OCI-LY1 (cell line): ENCODE data around the gene FAM89B.
"Not testable (repeated sequence)": the region's sequence is repeated elsewhere in the genome, so short reads cannot be mapped to it uniquely, and the experiment has no call there.

Experiments used
- H2AFZ ChIP-seq: fragments of 200-600 bp; sonication (generic), shearing (Covaris generic); 2 replicates; pipeline ENCODE4 v1.6.0; 2014; ENCODE audit warnings: antibody characterized with exemption, mild to moderate bottlenecking, low read length
- H3F3A ChIP-seq: fragments of 200-600 bp; sonication (generic), shearing (Covaris generic); 2 replicates; pipeline ENCODE4 v1.6.0; 2014; ENCODE audit warnings: mild to moderate bottlenecking, antibody characterized with exemption, low read length, moderate library complexity; ENCODE audit not compliant: insufficient read depth
- H3K27ac ChIP-seq: fragments of 200-600 bp; sonication (generic); 2 replicates; pipeline ENCODE4 v1.5.1; 2014; ENCODE audit warnings: low read length, mixed run types, mild to moderate bottlenecking, low read depth; ENCODE audit not compliant: poor library complexity, severe bottlenecking
- H3K27me3 ChIP-seq: fragments of 200-600 bp; sonication (generic); 2 replicates; pipeline ENCODE4 v1.6.0; 2014; ENCODE audit warnings: antibody characterized with exemption, mild to moderate bottlenecking, low read length, moderate library complexity; ENCODE audit not compliant: insufficient read depth
- H3K36me3 ChIP-seq: fragments of 200-600 bp; sonication (generic); 2 replicates; pipeline ENCODE4 v1.6.1; 2014; ENCODE audit warnings: mild to moderate bottlenecking, antibody characterized with exemption, low read length, moderate library complexity, mixed read lengths; ENCODE audit not compliant: insufficient read depth
- H3K4me1 ChIP-seq: fragments of 200-600 bp; sonication (generic); 2 replicates; pipeline ENCODE4 v1.5.1; 2014; ENCODE audit warnings: mild to moderate bottlenecking, low read length, moderate library complexity; ENCODE audit not compliant: insufficient read depth, severe bottlenecking
- H3K4me2 ChIP-seq: fragments of 200-600 bp; sonication (generic), shearing (Covaris generic); 2 replicates; pipeline ENCODE4 v1.6.1; 2014; ENCODE audit warnings: low read length
- H3K4me3 ChIP-seq: fragments of 200-600 bp; sonication (generic); 2 replicates; pipeline ENCODE4 v1.5.1; 2014; ENCODE audit warnings: low read length, low read depth, mild to moderate bottlenecking, mixed read lengths; ENCODE audit not compliant: poor library complexity, severe bottlenecking
- H3K79me2 ChIP-seq: fragments of 200-600 bp; shearing (Covaris generic); 2 replicates; pipeline ENCODE4 v1.6.1; 2016; ENCODE audit warnings: mixed run types, low read length, mixed read lengths; ENCODE audit not compliant: insufficient read depth
- H3K9ac ChIP-seq: fragments of 200-600 bp; sonication (generic), shearing (Covaris generic); 2 replicates; pipeline ENCODE4 v1.6.1; 2014; ENCODE audit warnings: mild to moderate bottlenecking, low read length, mixed read lengths
- H3K9me2 ChIP-seq: fragments of 200-600 bp; sonication (generic), shearing (Covaris generic); 2 replicates; pipeline ENCODE4 v1.6.1; 2014; ENCODE audit warnings: low read depth, mild to moderate bottlenecking, low read length, mixed read lengths
- H3K9me3 ChIP-seq: fragments of 200-600 bp; shearing (Covaris generic); 2 replicates; pipeline ENCODE4 v1.6.1; 2014; ENCODE audit warnings: low read length, mixed read lengths
- H4K20me1 ChIP-seq: fragments of 200-600 bp; sonication (generic), shearing (Covaris generic); 2 replicates; pipeline ENCODE4 v1.6.0; 2016; ENCODE audit warnings: mild to moderate bottlenecking, low read length; ENCODE audit not compliant: insufficient read depth
- EZH2 ChIP-seq: fragments of 200-600 bp; sonication (generic), shearing (Covaris generic); IDR thresholded peaks from 2 replicates; pipeline ENCODE4 v1.8.0; 2017; ENCODE audit warnings: borderline replicate concordance, mixed run types, mild to moderate bottlenecking, antibody characterized with exemption, low read length, moderate library complexity, mixed read lengths
- TF ChIP-seq, protein P1 (sequence below): fragments of 200-600 bp; sonication (generic), shearing (Covaris generic); IDR thresholded peaks from 2 replicates; pipeline ENCODE4 v1.5.1; 2017; ENCODE audit warnings: mild to moderate bottlenecking, antibody characterized with exemption, low read length, moderate library complexity, mixed read lengths

Gene FAM89B

DNA sequence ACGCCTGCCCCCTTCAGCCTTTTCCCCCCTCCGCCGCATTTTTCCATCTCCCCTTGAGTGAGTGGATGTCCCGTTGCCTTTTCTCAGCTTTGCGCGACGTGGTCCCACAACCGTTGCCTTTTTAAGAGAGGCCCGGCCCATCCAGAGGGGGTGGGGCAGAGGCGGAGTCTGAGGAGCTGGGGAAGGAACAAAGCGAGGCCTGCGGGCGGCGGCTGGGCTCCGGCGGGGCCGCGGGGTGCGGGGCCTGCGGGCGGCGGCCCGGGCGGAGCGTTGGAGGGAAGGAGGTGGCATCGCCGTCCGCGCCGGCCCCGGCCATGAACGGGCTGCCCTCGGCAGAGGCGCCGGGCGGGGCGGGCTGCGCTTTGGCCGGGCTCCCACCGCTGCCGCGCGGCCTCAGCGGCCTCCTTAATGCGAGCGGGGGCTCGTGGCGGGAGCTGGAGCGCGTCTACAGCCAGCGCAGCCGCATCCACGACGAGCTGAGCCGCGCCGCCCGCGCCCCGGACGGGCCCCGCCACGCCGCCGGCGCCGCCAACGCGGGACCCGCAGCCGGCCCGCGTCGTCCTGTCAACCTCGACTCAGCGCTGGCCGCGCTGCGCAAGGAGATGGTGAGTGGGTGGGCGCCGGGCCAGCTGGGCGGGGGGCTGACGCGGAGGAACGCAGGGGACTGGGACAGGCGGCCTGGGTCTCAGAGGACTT, at the start of gene FAM89B:
TSS of gene FAM89B (plus strand) at position 183 of the 696 bp plus-strand sequence. CDS start at position 315, 132 bp downstream.
- 0 out of 2 replicates have a peak, but pooled peaks cover 5% of the 10 kb centered on the region for H3K27me3 ChIP-seq
- no peaks in the 10 kb centered on the region; the same call in 1 of the 2 replicates for H3F3A ChIP-seq
- H2AFZ ChIP-seq = no peak within 1 kb of the TSS
- H3K36me3 ChIP-seq = peaks cover 5% of the 10 kb centered on the region; the same call in 1 of the 2 replicates
- H3K4me3 ChIP-seq = peak within 1 kb of the TSS; percentile 83
- no peaks in the 10 kb centered on the region for H3K9me3 ChIP-seq
- no peaks in the 10 kb centered on the region for H3K79me2 ChIP-seq
- no peaks in the 10 kb centered on the region for H4K20me1 ChIP-seq
- H3K9me2 ChIP-seq = no peaks in the 10 kb centered on the region
- H3K4me2 ChIP-seq = peak within 1 kb of the TSS; percentile 83
- H3K27ac ChIP-seq = peak within 1 kb of the TSS; percentile 58
- H3K9ac ChIP-seq = peak within 1 kb of the TSS; percentile 78; the same call in 1 of the 2 replicates
- H3K4me1 ChIP-seq = peaks cover 60% of the 10 kb centered on the region
- TF ChIP-seq, protein P1, sequence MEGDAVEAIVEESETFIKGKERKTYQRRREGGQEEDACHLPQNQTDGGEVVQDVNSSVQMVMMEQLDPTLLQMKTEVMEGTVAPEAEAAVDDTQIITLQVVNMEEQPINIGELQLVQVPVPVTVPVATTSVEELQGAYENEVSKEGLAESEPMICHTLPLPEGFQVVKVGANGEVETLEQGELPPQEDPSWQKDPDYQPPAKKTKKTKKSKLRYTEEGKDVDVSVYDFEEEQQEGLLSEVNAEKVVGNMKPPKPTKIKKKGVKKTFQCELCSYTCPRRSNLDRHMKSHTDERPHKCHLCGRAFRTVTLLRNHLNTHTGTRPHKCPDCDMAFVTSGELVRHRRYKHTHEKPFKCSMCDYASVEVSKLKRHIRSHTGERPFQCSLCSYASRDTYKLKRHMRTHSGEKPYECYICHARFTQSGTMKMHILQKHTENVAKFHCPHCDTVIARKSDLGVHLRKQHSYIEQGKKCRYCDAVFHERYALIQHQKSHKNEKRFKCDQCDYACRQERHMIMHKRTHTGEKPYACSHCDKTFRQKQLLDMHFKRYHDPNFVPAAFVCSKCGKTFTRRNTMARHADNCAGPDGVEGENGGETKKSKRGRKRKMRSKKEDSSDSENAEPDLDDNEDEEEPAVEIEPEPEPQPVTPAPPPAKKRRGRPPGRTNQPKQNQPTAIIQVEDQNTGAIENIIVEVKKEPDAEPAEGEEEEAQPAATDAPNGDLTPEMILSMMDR = no peak
- no peak for TF ChIP-seq EZH2

DNA sequence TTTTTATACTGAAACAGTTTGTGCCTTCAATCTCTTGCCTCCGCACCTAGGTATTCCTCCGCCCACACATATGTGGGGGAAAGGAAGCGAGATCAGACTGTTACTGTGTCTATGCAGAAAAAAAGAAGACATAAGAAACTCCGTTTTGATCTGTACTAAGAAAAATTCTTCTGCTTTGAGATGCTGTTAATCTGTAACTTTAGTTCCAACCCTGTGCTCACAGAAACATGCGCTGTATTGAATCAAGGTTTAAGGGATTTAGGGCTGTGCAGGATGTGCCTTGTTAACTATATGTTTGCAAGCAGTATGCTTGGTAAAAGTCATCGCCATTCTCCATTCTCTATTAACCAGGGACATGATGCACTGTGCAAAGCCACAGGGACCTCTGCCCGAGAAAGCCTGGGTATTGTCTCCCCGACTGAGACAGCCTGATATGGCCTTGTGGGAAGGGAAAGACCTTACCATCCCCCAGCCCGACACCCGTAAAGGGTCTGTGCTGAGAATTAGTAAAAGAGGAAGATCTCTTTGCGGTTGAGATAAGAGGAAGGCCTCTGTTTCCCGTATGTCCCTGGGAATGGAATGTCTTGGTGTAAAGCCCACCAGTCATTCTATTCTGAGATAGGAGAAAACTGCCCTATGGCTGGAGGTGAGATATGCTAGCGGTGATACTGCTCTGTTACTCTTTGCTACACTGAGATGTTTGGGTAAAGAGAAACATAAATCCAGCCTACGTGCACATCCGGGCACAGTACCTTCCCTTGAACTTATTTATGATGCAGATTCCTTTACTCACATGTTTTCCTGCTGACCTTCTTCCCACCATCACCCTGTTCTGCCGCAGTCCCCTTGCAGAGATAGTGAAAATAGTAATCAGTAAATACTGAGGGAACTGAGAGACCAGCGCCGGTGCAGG, 49.4 kb upstream of the FAM89B start:
- not testable (repeated sequence) for H3F3A ChIP-seq, H3K27me3 ChIP-seq, H3K27ac ChIP-seq, H3K4me3 ChIP-seq, H4K20me1 ChIP-seq, H3K36me3 ChIP-seq, H3K9ac ChIP-seq, H3K9me3 ChIP-seq, H3K9me2 ChIP-seq, H2AFZ ChIP-seq, H3K79me2 ChIP-seq
- H3K4me1 ChIP-seq = peaks cover 28% of the 10 kb centered on the region
- H3K4me2 ChIP-seq = peak overlapping the region; percentile 5; the same call in 1 of the 2 replicates

DNA sequence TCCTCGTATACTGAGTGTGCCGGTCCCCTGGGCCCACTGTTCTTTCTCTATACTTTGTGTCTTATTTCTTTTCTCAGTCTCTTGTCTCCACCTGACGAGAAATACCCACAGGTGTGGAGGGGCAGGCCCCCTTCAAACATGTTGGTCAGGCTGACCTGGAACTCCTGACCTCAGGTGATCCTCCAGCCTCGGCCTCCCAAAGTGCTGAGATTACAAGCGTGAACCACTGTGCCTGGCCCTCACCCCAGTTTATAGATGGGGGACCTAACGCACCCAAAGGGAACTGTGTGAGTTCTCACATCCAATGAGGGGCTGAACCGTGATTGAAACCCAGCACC, 48.7 kb upstream of the FAM89B start:
- Histone ChIP-seq H3K4me1 (peaks cover 28% of the 10 kb centered on the region), H3K4me2 (peak overlapping the region; percentile 5; the same call in 1 of the 2 replicates)
- not testable (repeated sequence) for H3F3A ChIP-seq, H3K9ac ChIP-seq, H2AFZ ChIP-seq, H3K9me3 ChIP-seq, H3K27me3 ChIP-seq, H3K9me2 ChIP-seq, H3K4me3 ChIP-seq, H3K79me2 ChIP-seq, H4K20me1 ChIP-seq, H3K36me3 ChIP-seq, H3K27ac ChIP-seq

DNA sequence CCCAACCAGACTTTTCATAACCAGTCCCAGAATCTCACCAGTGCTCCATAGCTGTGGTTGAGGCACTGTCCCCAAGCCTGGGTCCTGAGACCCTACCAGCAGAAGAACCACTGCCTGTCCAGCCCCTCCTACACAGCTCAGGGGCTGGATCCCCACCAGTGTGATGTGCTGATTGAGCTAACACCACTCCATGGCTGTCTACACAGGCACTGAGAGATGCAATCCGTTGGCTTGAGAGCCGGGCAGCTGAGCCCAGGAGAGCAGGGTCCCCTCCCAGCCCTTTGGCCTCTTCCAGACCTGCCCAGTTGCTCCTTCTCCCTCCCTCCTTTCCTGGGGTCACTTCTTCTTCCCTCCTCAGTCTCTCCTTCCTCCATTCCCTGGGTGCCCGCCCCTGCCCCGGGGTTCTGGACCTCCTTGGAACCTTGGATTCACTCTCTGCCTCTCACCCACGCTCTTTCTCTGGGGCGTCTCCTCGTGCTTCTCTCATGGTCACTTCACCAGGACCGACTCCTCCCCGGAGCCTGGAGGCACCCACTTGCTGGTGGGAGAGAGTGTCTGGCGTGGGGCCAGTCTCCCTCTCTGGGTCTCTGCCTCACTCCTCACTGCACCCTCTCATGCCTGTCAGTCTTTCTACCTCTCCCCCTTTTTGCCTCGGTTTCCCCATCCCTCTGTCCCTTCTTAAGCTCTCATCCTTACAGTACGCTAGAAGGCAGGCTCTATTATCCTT, 48.2 kb upstream of the FAM89B start:
- no peaks in the 10 kb centered on the region for H3K79me2 ChIP-seq
- H3K4me1 ChIP-seq = peaks cover 28% of the 10 kb centered on the region
- H3K9ac ChIP-seq = peak overlapping the region; percentile 43; the same call in 1 of the 2 replicates
- H3K4me2 ChIP-seq = peak overlapping the region; percentile 67
- H3K4me3 ChIP-seq = peak overlapping the region; percentile 51
- no peaks in the 10 kb centered on the region for H3K9me3 ChIP-seq
- no peak overlapping the region for H3K27ac ChIP-seq
- 0 out of 2 replicates have a peak, but pooled peaks cover 6% of the 10 kb centered on the region for H3K27me3 ChIP-seq
- H3K36me3 ChIP-seq = peaks cover 6% of the 10 kb centered on the region
- H4K20me1 ChIP-seq = no peaks in the 10 kb centered on the region
- no peaks in the 10 kb centered on the region for H3F3A ChIP-seq
- no peaks in the 10 kb centered on the region for H3K9me2 ChIP-seq
- no peak for TF ChIP-seq EZH2
- TF ChIP-seq, protein P1 = no peak
- H2AFZ ChIP-seq = no peak overlapping the region
